Neural progenitor cell (in vitro differentiated cells): Measurements from ENCODE around the gene ZFYVE19. TPM values are rescaled to one million over a fixed set of nuclear protein-coding genes. Genes with fewer than 3 reads are reported as not detected.

Source experiments
- DNase-seq: peaks from one replicate; pipeline ENCODE4 v3.0.0-alpha.2; 2016; ENCODE audit warnings: low spot score
- H2AFZ ChIP-seq: fragments of 200-600 bp; sonication (generic); replicated peaks from 2 replicates; pipeline ENCODE4 v1.6.1; 2016; ENCODE audit warnings: antibody characterized with exemption
- H3F3A ChIP-seq: fragments of 200-600 bp; sonication (generic); 2 replicates; pipeline ENCODE4 v1.6.1; 2016; ENCODE audit warnings: antibody characterized with exemption, low read depth
- H3K27ac ChIP-seq: fragments of 200-600 bp; sonication (generic); 2 replicates; pipeline ENCODE4 v1.5.1; 2016; ENCODE audit warnings: mild to moderate bottlenecking
- H3K27me3 ChIP-seq: fragments of 200-600 bp; sonication (generic); 2 replicates; pipeline ENCODE4 v1.6.1; 2016; ENCODE audit warnings: mild to moderate bottlenecking, moderate library complexity
- H3K36me3 ChIP-seq: fragments of 200-600 bp; sonication (generic); 2 replicates; pipeline ENCODE4 v1.5.1; 2016
- H3K4me1 ChIP-seq: fragments of 200-600 bp; sonication (generic); 2 replicates; pipeline ENCODE4 v1.6.1; 2016; ENCODE audit warnings: mixed run types
- H3K4me2 ChIP-seq: fragments of 200-600 bp; sonication (generic); 2 replicates; pipeline ENCODE4 v1.6.1; 2016
- H3K4me3 ChIP-seq: fragments of 200-600 bp; sonication (generic); 2 replicates; pipeline ENCODE4 v1.5.1; 2016
- H3K79me2 ChIP-seq: fragments of 200-600 bp; sonication (generic); 2 replicates; pipeline ENCODE4 v1.6.1; 2016; ENCODE audit warnings: low read depth
- H3K9ac ChIP-seq: fragments of 200-600 bp; sonication (generic); 2 replicates; pipeline ENCODE4 v1.6.1; 2016
- H3K9me3 ChIP-seq: fragments of 200-600 bp; sonication (generic); 2 replicates; pipeline ENCODE4 v1.5.1; 2016; ENCODE audit warnings: low read depth
- H4K20me1 ChIP-seq: fragments of 200-600 bp; sonication (generic); 2 replicates; pipeline ENCODE4 v1.6.1; 2016; ENCODE audit warnings: low read depth
- H3K27ac Mint-ChIP-seq: 3 replicates; pipeline ENCODE4 v1.8.0; 2021; ENCODE audit warnings: mixed read lengths
- H3K27me3 Mint-ChIP-seq: 2 replicates; pipeline ENCODE4 v1.8.0; 2022; ENCODE audit warnings: low read depth, mild to moderate bottlenecking, inconsistent platforms, moderate library complexity, mixed read lengths; ENCODE audit not compliant: insufficient read depth
- H3K36me3 Mint-ChIP-seq: 3 replicates; pipeline ENCODE4 v1.8.0; 2021; ENCODE audit warnings: mixed read lengths
- H3K4me1 Mint-ChIP-seq: 3 replicates; pipeline ENCODE4 v1.8.0; 2021; ENCODE audit warnings: mixed read lengths
- H3K4me3 Mint-ChIP-seq: 3 replicates; pipeline ENCODE4 v1.8.0; 2021; ENCODE audit warnings: mild to moderate bottlenecking, moderate library complexity, mixed read lengths
- H3K9me3 Mint-ChIP-seq: 3 replicates; pipeline ENCODE4 v1.8.0; 2020; ENCODE audit warnings: mixed read lengths
- EZH2 ChIP-seq: fragments of 200-600 bp; sonication (generic); IDR thresholded peaks from 2 replicates; pipeline ENCODE4 v1.6.1; 2017; ENCODE audit warnings: antibody characterized with exemption, mild to moderate bottlenecking, moderate library complexity
- EZH2phosphoT487 ChIP-seq: fragments of 200-600 bp; sonication (generic); IDR thresholded peaks from 2 replicates; pipeline ENCODE4 v1.6.1; 2017; ENCODE audit warnings: antibody characterized with exemption
- total RNA-seq: library from RNA; depleted of rRNA; stranded (reverse); fragments of >200 nt; gene quantifications from 2 replicates; pipeline ENCODE4 v1.2.3, GENCODE V29; 2015; ENCODE audit warnings: low replicate concordance
- TF ChIP-seq, protein P1 (sequence below): fragments of 200-600 bp; sonication (generic); IDR thresholded peaks from 2 replicates; pipeline ENCODE4 v1.5.1; 2017; ENCODE audit warnings: antibody characterized with exemption, mild to moderate bottlenecking

Gene ZFYVE19
- total RNA-seq, 1 donor from 2014 or later: 19.3 TPM

DNA sequence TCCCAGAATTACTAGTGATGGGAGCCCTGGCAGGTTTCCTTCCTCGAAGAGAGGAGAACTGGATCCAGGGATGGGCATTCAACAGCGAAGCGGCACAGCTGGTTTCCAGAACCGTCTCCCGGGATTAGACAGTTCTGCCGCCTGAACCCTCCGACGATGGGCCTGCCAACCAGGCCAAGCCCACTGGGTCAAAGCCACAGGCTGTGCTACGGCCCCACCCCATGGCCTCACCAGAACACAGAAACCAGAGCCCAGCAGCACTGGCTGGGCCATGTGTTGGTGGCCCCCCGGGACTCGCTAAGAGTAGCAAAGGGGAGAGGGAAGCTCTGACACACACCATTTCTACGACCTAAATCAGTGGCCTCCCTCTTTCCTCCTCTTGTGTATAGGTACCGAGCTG, 34.9 kb upstream of the ZFYVE19 start:
- H3K36me3 ChIP-seq: no peaks in the 10 kb centered on the region
- Mint-ChIP-seq H3K36me3 (peaks cover 15% of the 10 kb centered on the region), H3K9me3 (no peaks in the 10 kb centered on the region)

DNA sequence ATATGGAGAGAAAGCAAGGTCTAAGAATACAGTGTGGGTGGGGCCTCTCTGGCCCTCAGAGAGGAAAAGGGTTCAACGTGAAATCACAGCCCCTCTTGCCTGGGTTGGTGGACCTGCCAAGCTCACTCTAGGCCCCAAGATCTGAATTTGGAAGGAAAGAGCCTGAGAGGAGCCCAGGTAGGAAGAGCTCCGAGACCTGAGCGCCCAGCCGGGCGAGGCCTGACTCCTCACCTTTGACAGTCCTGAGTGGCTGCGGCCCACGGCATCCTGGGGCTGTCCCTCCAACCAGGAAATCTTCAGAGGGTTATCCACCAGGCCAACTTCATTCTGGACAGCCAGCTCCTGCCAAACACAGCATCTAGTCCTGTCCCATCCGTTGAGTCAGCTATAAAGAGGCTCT, 33.4 kb upstream of the ZFYVE19 start:
- H3K27ac ChIP-seq: no peak overlapping the region
- H3K4me1 ChIP-seq: no peaks in the 10 kb centered on the region
- no peak for DNase-seq
- no peak overlapping the region for H3K4me2 ChIP-seq
- TF ChIP-seq, protein P1, sequence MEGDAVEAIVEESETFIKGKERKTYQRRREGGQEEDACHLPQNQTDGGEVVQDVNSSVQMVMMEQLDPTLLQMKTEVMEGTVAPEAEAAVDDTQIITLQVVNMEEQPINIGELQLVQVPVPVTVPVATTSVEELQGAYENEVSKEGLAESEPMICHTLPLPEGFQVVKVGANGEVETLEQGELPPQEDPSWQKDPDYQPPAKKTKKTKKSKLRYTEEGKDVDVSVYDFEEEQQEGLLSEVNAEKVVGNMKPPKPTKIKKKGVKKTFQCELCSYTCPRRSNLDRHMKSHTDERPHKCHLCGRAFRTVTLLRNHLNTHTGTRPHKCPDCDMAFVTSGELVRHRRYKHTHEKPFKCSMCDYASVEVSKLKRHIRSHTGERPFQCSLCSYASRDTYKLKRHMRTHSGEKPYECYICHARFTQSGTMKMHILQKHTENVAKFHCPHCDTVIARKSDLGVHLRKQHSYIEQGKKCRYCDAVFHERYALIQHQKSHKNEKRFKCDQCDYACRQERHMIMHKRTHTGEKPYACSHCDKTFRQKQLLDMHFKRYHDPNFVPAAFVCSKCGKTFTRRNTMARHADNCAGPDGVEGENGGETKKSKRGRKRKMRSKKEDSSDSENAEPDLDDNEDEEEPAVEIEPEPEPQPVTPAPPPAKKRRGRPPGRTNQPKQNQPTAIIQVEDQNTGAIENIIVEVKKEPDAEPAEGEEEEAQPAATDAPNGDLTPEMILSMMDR: no peak
- no peak for TF ChIP-seq EZH2phosphoT487
- no peak for TF ChIP-seq EZH2
- no peaks in the 10 kb centered on the region for H3K79me2 ChIP-seq
- H3K27me3 ChIP-seq: no peaks in the 10 kb centered on the region
- no peak overlapping the region for H3K9ac ChIP-seq
- no peak overlapping the region for H2AFZ ChIP-seq
- Mint-ChIP-seq H3K27ac (no peak overlapping the region), H3K4me3 (no peak overlapping the region), H3K36me3 (peaks cover 18% of the 10 kb centered on the region), H3K4me1 (peaks cover 9% of the 10 kb centered on the region), H3K27me3 (peaks cover 3% of the 10 kb centered on the region), H3K9me3 (no peaks in the 10 kb centered on the region)
- H3K4me3 ChIP-seq: no peak overlapping the region
- H4K20me1 ChIP-seq: no peaks in the 10 kb centered on the region
- no peaks in the 10 kb centered on the region for H3K36me3 ChIP-seq
- no peaks in the 10 kb centered on the region for H3K9me3 ChIP-seq
- no peaks in the 10 kb centered on the region for H3F3A ChIP-seq

More for the DNA sequence above, 34.9 kb upstream of the ZFYVE19 start:
- Histone ChIP-seq H3K79me2 (no peaks in the 10 kb centered on the region), H3K4me1 (no peaks in the 10 kb centered on the region), H3K27ac (no peak overlapping the region), H3K4me3 (no peak overlapping the region), H2AFZ (no peak overlapping the region), H3K27me3 (no peaks in the 10 kb centered on the region), H3F3A (no peaks in the 10 kb centered on the region), H3K9me3 (no peaks in the 10 kb centered on the region), H4K20me1 (no peaks in the 10 kb centered on the region), H3K4me2 (no peak overlapping the region), H3K9ac (no peak overlapping the region)
- no peak for TF ChIP-seq EZH2
- no peak overlapping the region for H3K4me3 Mint-ChIP-seq
- no peak overlapping the region for H3K27ac Mint-ChIP-seq
- H3K4me1 Mint-ChIP-seq: peaks cover 12% of the 10 kb centered on the region
- DNase-seq: no peak
- H3K27me3 Mint-ChIP-seq: peaks cover 3% of the 10 kb centered on the region

DNA sequence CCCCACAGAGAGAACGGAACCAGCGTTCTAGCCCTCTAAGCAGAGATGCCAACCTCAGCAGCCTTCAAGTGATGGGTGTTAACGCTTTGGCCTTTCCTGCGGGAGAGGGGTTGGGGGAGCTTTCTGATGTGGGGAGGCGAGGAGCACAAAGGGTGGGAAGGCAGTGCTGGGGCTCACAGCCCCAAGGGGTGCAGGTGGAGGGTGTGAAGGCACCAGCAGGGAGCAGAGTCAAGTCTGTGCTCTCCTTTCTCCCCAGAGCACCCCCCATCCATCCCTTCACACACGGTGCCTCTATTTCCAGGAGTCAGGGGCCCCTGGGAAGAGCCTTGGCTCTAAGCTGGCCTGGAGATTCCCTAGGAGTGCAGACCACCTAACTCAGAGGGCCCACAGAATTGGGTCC, 33.0 kb upstream of the ZFYVE19 start:
- Histone ChIP-seq H3F3A (no peaks in the 10 kb centered on the region), H2AFZ (no peak overlapping the region), H3K27me3 (no peaks in the 10 kb centered on the region), H4K20me1 (no peaks in the 10 kb centered on the region), H3K36me3 (no peaks in the 10 kb centered on the region), H3K27ac (no peak overlapping the region), H3K79me2 (no peaks in the 10 kb centered on the region), H3K9me3 (no peaks in the 10 kb centered on the region), H3K4me3 (no peak overlapping the region), H3K4me2 (no peak overlapping the region), H3K4me1 (no peaks in the 10 kb centered on the region), H3K9ac (no peak overlapping the region)
- DNase-seq: no peak
- Mint-ChIP-seq H3K27ac (no peak overlapping the region), H3K4me3 (no peak overlapping the region), H3K4me1 (peaks cover 9% of the 10 kb centered on the region), H3K27me3 (peaks cover 3% of the 10 kb centered on the region), H3K36me3 (peaks cover 17% of the 10 kb centered on the region), H3K9me3 (no peaks in the 10 kb centered on the region)
- TF ChIP-seq EZH2: no peak

DNA sequence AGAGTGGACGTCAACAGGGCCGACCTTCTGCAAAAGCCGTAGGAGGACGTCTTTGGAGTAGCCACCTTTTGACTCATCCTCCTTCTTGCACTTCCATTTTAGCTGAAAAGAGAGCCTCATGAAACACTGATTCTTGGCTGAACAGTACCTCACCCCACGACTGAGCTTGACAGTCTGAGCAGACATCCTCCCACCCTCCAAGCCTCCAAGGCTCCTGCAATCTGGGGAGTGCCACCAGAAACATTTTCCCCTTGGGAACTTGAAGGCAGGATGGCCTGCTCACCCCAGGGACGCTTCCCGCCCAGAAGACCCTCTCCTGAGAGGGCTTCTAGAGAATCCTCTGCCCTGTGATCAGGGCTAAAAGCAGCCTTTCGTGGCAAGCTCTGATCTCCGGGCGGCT, 31.9 kb upstream of the ZFYVE19 start:
- Histone ChIP-seq H3K27ac (no peak overlapping the region), H3K36me3 (no peaks in the 10 kb centered on the region), H3K4me1 (no peaks in the 10 kb centered on the region), H3F3A (no peaks in the 10 kb centered on the region), H3K9me3 (no peaks in the 10 kb centered on the region), H3K4me3 (no peak overlapping the region), H3K4me2 (no peak overlapping the region), H4K20me1 (no peaks in the 10 kb centered on the region), H3K9ac (no peak overlapping the region), H2AFZ (no peak overlapping the region), H3K27me3 (no peaks in the 10 kb centered on the region), H3K79me2 (no peaks in the 10 kb centered on the region)
- Mint-ChIP-seq H3K4me1 (peaks cover 3% of the 10 kb centered on the region), H3K9me3 (no peaks in the 10 kb centered on the region), H3K27ac (peak overlapping the region; percentile 4), H3K4me3 (no peak overlapping the region), H3K27me3 (peaks cover 3% of the 10 kb centered on the region), H3K36me3 (peaks cover 22% of the 10 kb centered on the region)
- TF ChIP-seq EZH2phosphoT487: no peak
- TF ChIP-seq, protein P1: no peak
- no peak for DNase-seq
